NCI-H146 treated with DMSO at 0.1 percent for 48 hours (cell line): ENCODE data around the gene CACNA1C.

Experiments
- DNase-seq: peaks from one replicate; lab custom pipeline; 2025; ENCODE audit not compliant: unreplicated experiment; lab: John Stamatoyannopoulos, UW

The CACNA1C gene

GRCh38 chr12:2137711-2138110, 84.9 kb downstream of the CACNA1C start:
- no peak for DNase-seq

- DNase-seq, result no peak
Measured at GRCh38 chr12:2138294-2138693, 85.5 kb downstream of the CACNA1C start.

DNA sequence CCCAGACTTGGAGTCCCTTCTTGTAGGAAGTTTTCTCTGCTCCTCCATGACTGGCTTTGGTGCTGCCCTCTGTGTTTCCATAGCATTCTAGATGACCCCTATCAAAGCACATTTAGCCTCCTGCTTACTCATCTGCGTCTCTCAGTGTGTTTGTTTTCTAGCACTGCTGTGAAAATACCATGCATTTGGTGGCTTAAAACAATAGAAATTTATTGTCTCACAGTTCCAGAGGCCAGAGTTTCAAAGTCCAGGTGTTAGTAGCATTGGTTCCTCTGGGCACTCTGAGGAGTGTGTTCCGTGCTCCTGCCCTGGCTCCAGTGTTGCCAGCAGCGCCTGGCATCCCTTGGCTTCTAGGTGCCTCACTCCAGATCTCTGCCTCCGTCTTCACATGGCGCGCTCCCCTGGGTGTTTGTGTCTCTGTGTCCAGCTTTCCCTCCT, 86.1 kb downstream of the CACNA1C start:
- no peak for DNase-seq

DNA sequence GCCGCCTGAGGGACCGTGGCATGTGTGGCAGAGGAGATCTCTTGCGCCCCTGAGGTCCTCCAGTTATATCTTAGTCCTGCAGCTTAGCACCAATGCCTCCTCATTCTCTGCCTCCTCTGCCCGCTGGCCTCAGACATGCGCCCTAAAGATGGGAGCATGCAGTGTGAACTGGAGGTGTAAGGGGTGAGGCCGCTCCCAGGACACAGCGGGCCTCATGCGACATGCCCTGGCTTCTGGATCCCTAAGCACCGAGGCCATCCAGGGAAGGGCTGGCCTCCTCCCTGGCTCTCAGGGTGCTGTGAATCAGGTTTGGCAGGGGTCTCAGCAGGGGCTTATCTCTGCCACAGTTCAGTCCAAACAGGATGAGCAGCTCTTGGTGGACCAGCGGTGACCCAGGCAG, 86.9 kb downstream of the CACNA1C start:
- no peak for DNase-seq

DNA sequence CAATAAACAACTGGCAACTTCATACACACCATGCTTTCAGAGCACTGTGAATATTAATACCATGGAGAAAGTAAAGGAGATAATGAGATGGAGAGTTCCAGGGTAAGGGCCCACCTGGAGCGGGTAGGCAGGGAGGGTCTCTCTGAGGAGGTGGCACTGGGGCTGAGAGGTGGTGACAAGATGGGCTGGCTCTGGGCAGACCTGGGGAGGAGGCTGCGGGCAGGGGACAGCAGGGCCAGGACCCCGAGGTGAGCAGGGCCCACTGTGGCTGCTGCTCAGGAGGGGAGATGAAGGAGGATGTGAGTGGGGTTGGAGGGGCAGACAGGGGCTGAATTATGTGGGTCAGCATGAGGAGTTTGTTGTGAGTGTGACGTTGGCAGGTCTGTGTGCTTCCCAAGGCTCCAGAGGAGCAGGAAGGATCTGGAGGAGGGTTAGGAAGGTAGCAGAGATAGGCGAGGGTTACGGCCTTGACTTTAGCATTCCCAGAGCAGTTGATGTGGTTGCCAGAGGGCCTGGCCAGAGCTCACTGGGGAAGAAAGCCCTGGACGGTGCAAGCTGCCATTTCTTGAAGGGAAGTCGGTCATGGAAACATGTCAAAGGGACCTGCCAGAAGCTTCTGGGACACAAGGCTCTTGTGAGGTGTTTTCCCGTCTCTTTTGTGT, 88.2 kb downstream of the CACNA1C start:
- no peak for DNase-seq

DNA sequence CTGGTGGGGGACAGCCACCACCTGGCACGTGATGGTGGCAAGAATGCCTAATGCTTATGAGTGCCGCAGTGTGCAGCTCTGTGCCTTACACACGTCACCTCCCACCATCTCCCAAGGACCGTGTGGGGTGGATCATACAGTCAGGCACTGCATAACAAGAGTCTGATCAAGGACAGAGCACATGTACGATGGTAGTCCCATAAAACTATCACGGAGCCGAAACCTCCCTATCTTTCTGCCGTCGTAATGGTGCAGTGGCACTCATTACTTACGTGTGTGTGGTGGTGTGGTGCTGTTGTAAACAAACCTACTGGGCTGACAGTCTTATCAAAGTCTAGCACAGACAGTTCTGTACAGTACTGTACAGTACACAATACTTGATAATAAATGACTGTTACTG, 89.3 kb downstream of the CACNA1C start:
- DNase-seq, result no peak

DNA sequence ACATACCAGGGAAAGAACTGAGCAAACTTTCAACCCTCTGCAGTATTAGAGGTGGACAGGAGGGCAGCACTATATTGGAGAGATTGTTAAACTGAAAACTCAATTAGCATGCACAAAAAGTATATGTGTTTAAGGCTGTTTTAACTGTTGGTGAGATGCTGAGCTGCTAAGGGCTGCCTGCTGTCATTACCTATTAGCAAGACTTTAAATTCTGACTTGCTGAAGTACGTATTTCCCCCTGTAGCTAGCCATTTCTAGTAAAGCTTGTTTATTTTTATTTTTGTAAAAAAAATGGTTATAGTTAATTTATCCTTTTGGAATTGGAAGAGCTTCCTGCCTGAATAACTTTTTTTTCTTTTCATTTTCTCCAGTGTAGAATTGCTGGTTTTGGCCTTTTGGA, 92.2 kb downstream of the CACNA1C start:
- no peak for DNase-seq

DNA sequence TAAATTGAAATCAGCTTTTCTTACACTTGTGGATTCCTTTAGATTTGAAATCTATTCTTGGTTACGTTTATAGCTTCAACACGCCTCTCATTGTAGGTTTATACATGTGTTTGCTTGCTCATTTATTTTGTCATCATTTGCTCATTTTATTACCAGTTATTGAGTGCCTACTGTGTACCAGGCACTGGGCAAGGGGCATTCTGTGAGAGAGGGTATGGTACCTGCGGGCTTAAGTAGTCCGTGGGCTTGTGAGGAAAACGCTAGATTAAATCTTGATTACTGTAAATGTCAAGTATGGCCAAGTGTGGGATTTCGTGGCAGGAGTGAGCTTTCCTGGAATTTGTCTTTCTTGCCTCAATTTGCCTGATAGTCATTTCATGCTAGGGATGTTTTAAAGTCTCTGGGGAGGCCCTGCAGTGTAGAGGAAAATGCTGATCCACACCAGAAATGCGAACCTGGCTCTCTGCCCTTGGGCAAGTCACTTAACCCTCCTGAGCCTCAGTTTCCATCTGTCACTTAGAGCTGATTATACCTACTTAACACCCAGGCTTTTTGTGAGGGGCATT, 92.7 kb downstream of the CACNA1C start:
- no peak for DNase-seq

- DNase-seq, result no peak
Measured at GRCh38 chr12:2147335-2147734, 94.5 kb downstream of the CACNA1C start.

GRCh38 chr12:2149091-2149490, 96.3 kb downstream of the CACNA1C start:
- DNase-seq, result no peak

DNA sequence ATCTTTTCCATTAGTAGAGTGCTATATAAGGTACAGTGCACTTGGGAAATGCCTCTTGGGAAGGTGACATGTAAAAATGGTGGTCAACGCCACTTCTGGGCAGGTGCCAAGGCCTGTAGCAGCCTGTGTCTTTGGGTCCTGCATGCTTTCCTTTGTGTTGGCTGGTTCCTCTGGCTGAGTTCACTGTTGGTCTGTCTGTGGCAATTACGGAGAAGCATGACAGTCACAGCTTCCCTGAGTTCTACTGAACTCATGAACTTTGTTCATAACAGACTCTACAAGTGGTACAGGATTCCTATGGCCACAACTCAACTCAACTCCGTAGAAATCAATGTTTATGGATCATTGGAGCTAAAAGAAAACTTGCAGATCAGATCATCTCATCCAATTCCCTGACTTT, 98.0 kb downstream of the CACNA1C start:
- DNase-seq, result no peak

- no peak for DNase-seq
Measured at GRCh38 chr12:2151391-2151790, 98.6 kb downstream of the CACNA1C start.

- DNase-seq, result no peak
Measured at GRCh38 chr12:2152134-2152533, 99.3 kb downstream of the CACNA1C start.

- no peak for DNase-seq
Measured at GRCh38 chr12:2154050-2154449, 101.3 kb downstream of the CACNA1C start.

DNA sequence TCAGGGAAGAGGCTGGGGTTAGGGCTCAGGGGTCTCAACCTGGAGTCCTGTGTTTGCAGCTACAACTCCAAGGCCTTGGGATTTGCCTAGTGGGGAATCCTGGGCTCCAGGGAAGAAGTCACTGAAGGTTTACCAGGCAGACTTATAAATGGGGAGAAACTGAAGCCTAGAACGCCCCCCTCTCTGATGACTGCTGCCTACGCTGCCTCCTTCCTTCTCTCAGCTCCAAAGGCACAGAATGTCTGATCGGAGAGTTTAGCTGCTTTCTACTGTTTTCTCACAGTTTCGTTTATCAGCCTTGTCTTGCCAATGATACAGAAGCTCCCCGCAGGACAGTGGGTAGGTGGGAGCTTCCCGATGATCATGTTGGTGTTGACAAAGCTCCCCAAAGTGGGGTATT, 101.7 kb downstream of the CACNA1C start:
- no peak for DNase-seq

GRCh38 chr12:2156333-2156732, 103.5 kb downstream of the CACNA1C start:
- no peak for DNase-seq

- DNase-seq, result no peak
Measured at GRCh38 chr12:2160043-2160442, 107.3 kb downstream of the CACNA1C start.

GRCh38 chr12:2161473-2161872, 108.7 kb downstream of the CACNA1C start:
- no peak for DNase-seq

DNA sequence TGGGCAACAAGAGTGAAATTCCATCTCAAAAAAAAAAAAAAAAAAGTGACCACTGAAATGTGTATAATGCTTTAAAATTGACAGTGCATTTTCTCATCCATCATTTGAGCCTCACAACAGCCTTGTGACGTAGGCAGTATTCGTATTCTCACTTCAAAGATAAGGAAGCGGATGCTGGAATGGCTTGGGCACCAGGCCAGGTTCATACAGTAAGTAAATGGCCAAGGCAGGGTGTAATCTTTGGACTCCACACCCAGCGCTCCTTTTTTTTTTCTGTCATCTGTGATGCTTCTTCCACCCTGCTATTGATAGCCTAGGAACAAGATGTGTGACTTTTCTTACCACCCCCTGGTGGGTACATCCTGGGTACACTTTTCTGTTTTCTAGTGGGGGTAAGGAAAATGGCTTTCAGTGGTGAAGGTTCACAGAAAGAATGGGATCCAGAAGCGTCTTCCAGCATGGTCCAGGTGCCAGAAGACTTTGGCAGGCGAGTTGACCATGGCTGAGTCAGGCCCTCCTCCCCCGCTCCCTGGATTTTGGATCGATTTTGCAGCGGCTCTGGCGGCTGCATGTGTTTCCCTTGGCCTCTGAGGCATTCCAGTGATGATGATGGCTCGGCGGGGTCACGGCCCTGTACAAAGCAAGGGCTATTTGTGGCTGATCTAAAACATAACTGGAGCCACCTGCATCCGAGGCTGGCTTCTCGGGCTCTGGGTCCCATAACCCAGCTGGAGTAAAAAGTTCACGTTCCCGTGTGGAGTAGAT, 110.6 kb downstream of the CACNA1C start:
- no peak for DNase-seq

- no peak for DNase-seq
Measured at GRCh38 chr12:2165021-2165420, 112.2 kb downstream of the CACNA1C start.

DNA sequence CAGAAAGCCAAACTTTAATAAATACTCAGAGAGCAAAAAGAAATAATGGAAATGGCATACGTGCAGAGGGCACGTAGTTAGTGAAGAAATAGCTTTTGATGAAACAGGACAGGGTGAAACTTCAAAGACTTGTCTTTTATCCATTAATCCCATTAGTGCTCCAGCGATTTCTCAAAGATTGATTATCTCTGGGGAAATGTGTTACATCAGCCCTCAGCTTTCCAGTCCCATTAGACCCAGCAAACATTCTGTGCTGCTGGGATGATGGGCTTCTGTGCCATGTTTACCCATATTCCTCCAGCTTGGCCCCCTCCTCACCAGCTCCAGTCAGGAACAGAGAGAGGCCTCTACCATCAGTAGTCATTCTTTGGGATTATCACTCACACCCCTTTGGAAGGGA, 113.1 kb downstream of the CACNA1C start:
- DNase-seq, result no peak

DNA sequence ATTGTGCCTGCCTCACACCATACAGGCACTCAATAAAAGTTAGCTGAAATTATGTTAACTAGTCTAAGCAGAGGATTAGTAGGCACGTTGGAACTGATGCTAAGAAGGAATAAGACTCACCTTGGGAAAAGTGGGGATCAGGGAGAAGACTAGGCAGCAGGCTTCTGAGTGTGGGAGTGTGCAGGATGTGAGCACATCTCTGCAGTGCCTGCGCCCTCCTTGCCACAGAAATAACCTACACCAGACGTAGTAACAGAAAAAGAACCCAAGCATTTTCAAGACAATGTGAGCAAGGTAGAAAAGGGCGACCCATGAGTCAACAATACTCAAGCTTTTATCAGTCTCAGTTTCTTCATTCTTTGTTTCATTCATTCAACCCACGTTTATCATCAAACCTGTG, 113.9 kb downstream of the CACNA1C start:
- no peak for DNase-seq
